ENCODE measurements around the gene EFHC1.

- TF ChIP-seq CTCF (IDR thresholded peaks at IDR 0.05): no peak
- no peak for TF ChIP-seq POLR2A (IDR thresholded peaks at IDR 0.05)
Measured at GRCh38 chr6:52519618-52520017, 99.5 kb downstream of the EFHC1 start.
